B cell (primary cell): ENCODE measurements around the gene GGA3. TPM values are rescaled to one million over a fixed set of nuclear protein-coding genes. Genes with fewer than 3 reads are reported as not detected.

Experiments used
- ATAC-seq: fragments of 200-7000 bp; cut with Tn5 transposase; one replicate; pipeline ENCODE4 v1.10.0; 2021; ENCODE audit warnings: low read depth, mild to moderate bottlenecking, moderate number of reproducible peaks, moderate library complexity
- CTCF ChIA-PET: fragments of 350-600 bp; sonication (Branson Sonifier 250); formaldehyde crosslinking; loops from one replicate; lab custom pipeline; 2021; ENCODE audit warnings: antibody characterized with exemption, inconsistent platforms; lab: Charles Lee
- POLR2A ChIA-PET: fragments of 350-600 bp; sonication (Branson Sonifier 250); formaldehyde crosslinking; loops from one replicate; lab custom pipeline; 2021; ENCODE audit warnings: antibody characterized with exemption; lab: Charles Lee
- DNase-seq: peaks from one replicate; pipeline ENCODE4 v3.0.0; 2013
- H2AFZ ChIP-seq: 2 replicates; pipeline ENCODE4 v1.6.1; 2012; ENCODE audit warnings: mild to moderate bottlenecking, low read depth, low read length; ENCODE audit not compliant: insufficient read depth, poor library complexity, severe bottlenecking
- H3K27ac ChIP-seq, 2 donors: 1 replicate in 1 of 2; 2 replicates in 1 of 2; pipeline ENCODE4 v1.5.1; 2012 to 2013; ENCODE audit warnings: low read length in 2 of 2, mild to moderate bottlenecking in 2 of 2, moderate library complexity in 1 of 2
- H3K27me3 ChIP-seq, 4 experiments: fragments of 200-600 bp in 1 of 4; sonication (generic) in 1 of 4; replicated peaks in 1 of 4; 1 replicate in 2 of 4; 2 replicates in 2 of 4; pipeline versions ENCODE4 v1.6.1 to v1.7.0; 2013 to 2016; ENCODE audit warnings: low read length in 3 of 4, mild to moderate bottlenecking in 2 of 4, mixed read lengths in 1 of 4, moderate library complexity in 1 of 4; ENCODE audit not compliant: insufficient read depth in 4 of 4, control insufficient read depth in 3 of 4; ENCODE audit errors: control extremely low read depth in 1 of 4
- H3K36me3 ChIP-seq, 2 experiments: replicated peaks in 1 of 2; 1 replicate in 1 of 2; 2 replicates in 1 of 2; pipeline versions ENCODE4 v1.6.1 to v1.7.1; 2013; ENCODE audit warnings: low read length in 1 of 2; ENCODE audit not compliant: insufficient read depth in 2 of 2, control insufficient read depth in 1 of 2; ENCODE audit errors: control extremely low read depth in 1 of 2, extremely low read depth in 1 of 2
- H3K4me1 ChIP-seq, 2 donors: fragments of 200-600 bp in 1 of 2; sonication (generic) in 1 of 2; 1 replicate in 1 of 2; 2 replicates in 1 of 2; pipeline versions ENCODE4 v1.5.1 to v1.6.1; 2013 to 2017; ENCODE audit warnings: low read length in 2 of 2; ENCODE audit not compliant: control insufficient read depth in 2 of 2, insufficient read depth in 2 of 2
- H3K4me2 ChIP-seq: replicated peaks from 2 replicates; pipeline ENCODE3; 2012; ENCODE audit warnings: mild to moderate bottlenecking, low read depth, low read length; ENCODE audit not compliant: poor library complexity, severe bottlenecking
- H3K4me3 ChIP-seq, 5 experiments: fragments of 200-600 bp in 1 of 5; sonication (generic) in 1 of 5; 1 replicate in 3 of 5; 2 replicates in 2 of 5; pipeline versions ENCODE4 v1.5.1 to v1.7.0; 2011 to 2016; ENCODE audit warnings: low read length in 4 of 5, mild to moderate bottlenecking in 4 of 5, low read depth in 2 of 5, control low read depth in 1 of 5, moderate library complexity in 1 of 5; ENCODE audit not compliant: insufficient read depth in 1 of 5; ENCODE audit errors: control extremely low read depth in 1 of 5, extremely low read depth in 1 of 5
- H3K79me2 ChIP-seq: fragments of 200-600 bp; sonication (generic); one replicate; pipeline ENCODE4 v1.6.0; 2016; ENCODE audit warnings: low read length; ENCODE audit not compliant: control insufficient read depth, insufficient read depth
- H3K9ac ChIP-seq: fragments of 200-600 bp; sonication (generic); 2 replicates; pipeline ENCODE4 v1.6.1; 2017; ENCODE audit warnings: mild to moderate bottlenecking, low read length, moderate library complexity
- H3K9me3 ChIP-seq, 3 donors: one replicate each; pipeline versions ENCODE4 v1.6.1 to v1.7.1; 2013; ENCODE audit warnings: low read length in 2 of 3; ENCODE audit not compliant: control insufficient read depth in 2 of 3, insufficient read depth in 1 of 3; ENCODE audit errors: control extremely low read depth in 1 of 3
- H4K20me1 ChIP-seq: 2 replicates; pipeline ENCODE4 v1.6.0; 2012; ENCODE audit warnings: mild to moderate bottlenecking, low read length; ENCODE audit not compliant: insufficient read depth, control insufficient read depth, poor library complexity, severe bottlenecking
- H3K27ac Mint-ChIP-seq: one replicate; pipeline ENCODE4 v1.8.0; 2021; ENCODE audit warnings: mixed read lengths
- H3K27me3 Mint-ChIP-seq: one replicate; pipeline ENCODE4 v1.8.0; 2021; ENCODE audit warnings: mixed read lengths
- H3K4me1 Mint-ChIP-seq: one replicate; pipeline ENCODE4 v1.8.0; 2021; ENCODE audit warnings: mixed read lengths
- H3K4me3 Mint-ChIP-seq: one replicate; pipeline ENCODE4 v1.8.0; 2021; ENCODE audit warnings: mixed read lengths
- H3K9me3 Mint-ChIP-seq: one replicate; pipeline ENCODE4 v1.8.0; 2022; ENCODE audit warnings: mixed read lengths; ENCODE audit not compliant: insufficient read depth
- CTCF ChIP-seq: fragments of 200-600 bp; IDR thresholded peaks from one replicate; pipeline ENCODE4 v1.8.0; 2022; ENCODE audit warnings: antibody characterized with exemption, mild to moderate bottlenecking
- EZH2 ChIP-seq: IDR thresholded peaks from 2 replicates; pipeline ENCODE4 v1.6.1; 2012; ENCODE audit warnings: borderline replicate concordance, low read depth, mild to moderate bottlenecking, moderate library complexity, low read length; ENCODE audit not compliant: insufficient read depth, poor library complexity, severe bottlenecking
- WGBS: methylation state at CpG from one replicate; pipeline ENCODE4 v1.1.5; 2013; ENCODE audit warnings: missing lambda C conversion rate; ENCODE audit not compliant: insufficient coverage; 5-methylcytosine and 5-hydroxymethylcytosine counted together
- intact Hi-C: fragments of 100-400 bp; cut with micrococcal nuclease; formaldehyde crosslinking; loops from one replicate; pipeline ENCODE4 v1.10.0; 2022
- polyA plus RNA-seq: library from polyadenylated mRNA; depleted of rRNA; stranded (reverse); fragments of >200 nt; gene quantifications from 2 replicates; pipeline ENCODE4 v1.2.3, GENCODE V29; 2012
- total RNA-seq, 2 donors: library from RNA; stranded (reverse); fragments of 120-200 nt in 1 of 2; gene quantifications; 1 replicate in 1 of 2; 2 replicates in 1 of 2; pipeline versions ENCODE4 v1.2.3 to v1.2.4, GENCODE V29; 2013 to 2022

The GGA3 gene
- total and polyA plus RNA-seq, 2 donors (not counting 1 experiment from before 2014, with no cell fraction given) = 109 to 135 TPM

- no peak overlapping the region for H3K4me2 ChIP-seq
- no CpG with 5 or more reads among the region's 3 CpGs for WGBS
- H3K9me3 ChIP-seq = no peaks in the 10 kb centered on the region
- peaks cover 0 to 37% of the 10 kb centered on the region in 2 experiments for H3K36me3 ChIP-seq
- no peak overlapping the region for H3K4me3 Mint-ChIP-seq
- H3K9me3 Mint-ChIP-seq = no peaks in the 10 kb centered on the region
- ATAC-seq (no peak), DNase-seq (no peak)
- H3K4me3 ChIP-seq = no peak overlapping the region
- peaks cover 50% of the 10 kb centered on the region for H3K79me2 ChIP-seq
- no peaks in the 10 kb centered on the region for H3K27me3 ChIP-seq
- H3K9ac ChIP-seq = no peak overlapping the region
- ChIA-PET CTCF (interaction anchor here (0.7 to 1.0 kb wide), 4 partner anchors 52 to 249 kb away, joined by 3 to 7 read pairs (median 4); no protein-coding TSS in a partner anchor), POLR2A (no interaction called here)
- no peaks in the 10 kb centered on the region for H3K27me3 Mint-ChIP-seq
- H4K20me1 ChIP-seq = peaks cover 6% of the 10 kb centered on the region
- H2AFZ ChIP-seq = no peak overlapping the region
- no peak overlapping the region for H3K27ac ChIP-seq
- H3K4me1 ChIP-seq = peaks cover 9 to 21% of the 10 kb centered on the region in 2 donors
- no peak for TF ChIP-seq EZH2
- TF ChIP-seq CTCF = no peak
- intact Hi-C loops = loop anchor here (10.0 kb wide), 1 partner anchor 164 kb away; the partner anchor contains the start of genes ATP5PD and KCTD2
- no peak overlapping the region for H3K27ac Mint-ChIP-seq
- peaks cover 20% of the 10 kb centered on the region for H3K4me1 Mint-ChIP-seq
These were observed 52.3 kb downstream of the GGA3 start for GRCh38 chr17:75209061-75209460.

GRCh38 chr17:75208161-75208560 lies 53.2 kb downstream of the GGA3 start:
- 100% methylated on average over 3 of the region's 9 CpGs for WGBS
- Histone ChIP-seq H3K79me2 (peaks cover 50% of the 10 kb centered on the region), H3K27ac (no peak overlapping the region), H3K36me3 (peaks cover 0 to 30% of the 10 kb centered on the region in 2 experiments), H4K20me1 (peaks cover 6% of the 10 kb centered on the region), H3K27me3 (no peaks in the 10 kb centered on the region), H3K4me2 (no peak overlapping the region), H2AFZ (no peak overlapping the region), H3K4me1 (peaks cover 9 to 21% of the 10 kb centered on the region in 2 donors), H3K9ac (no peak overlapping the region), H3K9me3 (no peaks in the 10 kb centered on the region), H3K4me3 (no peak overlapping the region)
- no peak for ATAC-seq
- TF ChIP-seq CTCF (no peak), EZH2 (no peak)
- DNase-seq = no peak
- intact Hi-C loops = loop anchor here (10.0 kb wide), 1 partner anchor 163 kb away; the partner anchor contains the start of genes ATP5PD and KCTD2
- CTCF ChIA-PET = no interaction called here
- H3K4me1 Mint-ChIP-seq = peaks cover 21% of the 10 kb centered on the region
- POLR2A ChIA-PET = interaction anchor here (0.6 kb wide), 3 partner anchors 30 to 98 kb away, joined by 3 to 4 read pairs (median 4); partner anchors contain the start of gene SLC25A19
- no peak overlapping the region for H3K27ac Mint-ChIP-seq
- H3K27me3 Mint-ChIP-seq = no peaks in the 10 kb centered on the region
- peak overlapping the region; percentile 52 for H3K4me3 Mint-ChIP-seq
- no peaks in the 10 kb centered on the region for H3K9me3 Mint-ChIP-seq
